Left renal cortex interstitium (tissue), 4 donors: Measurements from ENCODE around the gene TICRR. TPM values are rescaled to one million over a fixed set of nuclear protein-coding genes. Genes with fewer than 3 reads are reported as not detected.

Experiments
- DNase-seq, 4 donors: peaks; one replicate each; pipeline ENCODE4 v3.0.0-alpha.2; 2013; ENCODE audit warnings: low read depth in 4 of 4, low spot score in 2 of 4, missing footprints in 1 of 4
- polyA plus RNA-seq, 4 donors: library from polyadenylated mRNA; unstranded; fragments of 120-200 nt; gene quantifications; one replicate each; pipeline ENCODE4 v1.2.1, GENCODE V29; 2013; ENCODE audit not compliant: insufficient read length in 4 of 4

The TICRR gene
- polyA plus RNA-seq, 4 donors: 6.2 to 15.8 (median 10.8) TPM

- DNase-seq: no peak
Observed at GRCh38 chr15:89669309-89669865, 94.1 kb downstream of the TICRR start.

DNA sequence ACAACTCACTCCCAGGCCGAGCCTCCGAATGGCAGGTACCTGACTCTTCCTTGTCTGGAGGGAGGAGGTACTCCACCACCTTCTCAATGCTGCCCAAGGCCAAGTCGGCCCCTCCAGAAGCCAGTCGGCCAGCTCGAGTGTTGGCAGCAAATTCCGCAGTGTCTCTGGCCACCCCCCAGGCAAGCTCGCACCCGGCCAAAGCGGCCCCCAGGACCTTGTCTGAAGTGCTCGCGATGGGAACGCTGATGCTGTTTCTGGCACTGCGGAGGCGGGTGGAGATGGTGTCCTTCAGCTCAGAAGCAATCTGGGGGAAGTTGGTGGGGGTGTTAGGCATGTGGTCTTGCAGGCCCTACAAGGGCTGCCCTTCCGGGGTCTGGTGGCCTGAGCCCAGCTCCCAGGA lies 94.7 kb downstream of the TICRR start:
- no peak for DNase-seq

DNA sequence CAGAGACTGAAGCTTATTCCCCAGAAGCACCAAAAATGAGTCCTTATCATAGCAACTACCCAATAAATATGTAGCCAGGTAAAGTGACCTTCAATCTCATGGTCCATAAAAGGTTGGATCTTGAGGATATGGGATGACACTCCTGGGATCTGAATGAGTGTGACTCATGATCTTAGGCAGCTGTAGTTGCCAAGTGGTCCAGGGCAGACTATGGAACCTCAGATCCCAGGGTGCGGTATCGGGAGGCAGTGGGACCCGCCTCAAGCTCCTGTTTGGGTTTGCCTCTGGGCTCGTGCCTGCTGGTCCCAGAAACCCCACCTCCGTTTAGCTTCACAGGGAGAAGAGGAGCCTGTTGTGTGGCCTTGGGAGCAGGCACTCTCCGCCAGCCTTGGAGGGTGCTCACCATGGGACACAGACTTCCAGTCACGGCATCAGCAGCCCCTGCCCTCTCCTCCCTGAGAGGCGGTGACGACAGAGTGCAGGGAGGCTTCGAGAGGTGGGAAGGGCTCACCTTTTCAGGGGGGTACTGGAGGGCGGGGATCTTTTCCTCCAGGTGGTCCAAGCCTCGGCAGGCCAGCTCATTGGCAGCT lies 95.8 kb downstream of the TICRR start:
- DNase-seq: no peak

GRCh38 chr15:89671687-89672086 lies 96.4 kb downstream of the TICRR start:
- DNase-seq: no peak

GRCh38 chr15:89672221-89673164 lies 97.2 kb downstream of the TICRR start:
- no peak for DNase-seq

- no peak for DNase-seq
Observed at GRCh38 chr15:89673165-89673512, 97.9 kb downstream of the TICRR start.

DNA sequence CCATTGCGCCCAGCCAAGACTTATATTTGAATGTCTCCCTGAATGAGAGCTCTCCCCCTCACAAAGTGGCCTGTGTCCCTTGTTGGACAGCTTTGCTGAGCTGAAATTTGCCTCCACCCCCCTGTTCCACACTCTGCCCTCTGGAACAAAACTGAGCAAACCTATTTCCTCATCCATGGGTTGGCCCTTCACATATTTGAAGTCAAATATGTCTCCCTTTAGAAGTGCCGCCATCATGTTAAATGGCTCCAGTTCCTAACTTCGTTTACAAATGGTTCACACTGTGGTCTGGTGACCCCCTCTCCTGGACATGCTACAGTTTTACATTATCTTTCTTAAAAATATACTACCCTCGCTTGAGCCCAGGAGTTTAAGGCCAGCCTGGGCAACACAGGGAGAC lies 99.3 kb downstream of the TICRR start:
- no peak for DNase-seq

GRCh38 chr15:89675606-89676005 lies 100.3 kb downstream of the TICRR start:
- DNase-seq: no peak

- DNase-seq: no peak
Observed at GRCh38 chr15:89677381-89677780, 102.1 kb downstream of the TICRR start.

Other genes starting within 250 kb of the TICRR start
- 10 to 100 TPM; 46.7 to 59.2 (median 52.4) TPM for gene POLG, start 240.6 kb upstream of the TICRR start, polyA plus RNA-seq
- 1 to 10 TPM; 2.0 to 3.9 (median 3.0) TPM for gene RHCG, start 78.9 kb upstream of the TICRR start, polyA plus RNA-seq
- 10 to 100 TPM in 3 of 4 donors, 1 to 10 TPM in 1; 9.1 to 17.8 (median 14.9) TPM for gene KIF7, start 80.0 kb downstream of the TICRR start, polyA plus RNA-seq
- 1 to 10 TPM in 2 of 4 donors, under 1 TPM in 2; 0.49 to 2.0 (median 1.2) TPM for gene PLIN1, start 103.9 kb downstream of the TICRR start, polyA plus RNA-seq
- gene PEX11A, start 115.3 kb downstream of the TICRR start, polyA plus RNA-seq: 10 to 100 TPM; 18.0 to 21.8 (median 19.0) TPM
- gene WDR93, start 115.3 kb downstream of the TICRR start, polyA plus RNA-seq: 1 to 10 TPM; 1.9 to 3.2 (median 2.7) TPM
- 1 to 10 TPM in 3 of 4 donors, under 1 TPM in 1; 0.81 to 1.8 (median 1.4) TPM for gene MESP1, start 175.8 kb downstream of the TICRR start, polyA plus RNA-seq
- gene MESP2, start 200.9 kb downstream of the TICRR start, polyA plus RNA-seq: under 1 TPM; 0.27 to 0.47 (median 0.38) TPM
- 100 to 1,000 TPM in 2 of 4 donors, 10 to 100 TPM in 2; 57.0 to 122 (median 107) TPM for gene ANPEP, start 239.4 kb downstream of the TICRR start, polyA plus RNA-seq